HL-60 (cell line): ENCODE data around the gene SCGB1D1.

Experiments used
- DNase-seq, 2 experiments: peaks; one replicate each; pipeline ENCODE4 v3.0.0-alpha.2; 2010 to 2020; ENCODE audit warnings: low read depth in 1 of 2, low spot score in 1 of 2
- H3K27ac ChIP-seq: fragments of 250-450 bp; sonication (Bioruptor Pico); replicated peaks from 2 replicates; pipeline ENCODE4 v1.5.1; 2020; ENCODE audit warnings: mild to moderate bottlenecking, moderate library complexity
- H3K27me3 ChIP-seq: fragments of 250-450 bp; sonication (Bioruptor Pico); 2 replicates; pipeline ENCODE4 v1.5.1; 2021; ENCODE audit warnings: mild to moderate bottlenecking, moderate library complexity; ENCODE audit not compliant: insufficient read depth, poor library complexity, severe bottlenecking
- H3K4me3 ChIP-seq: replicated peaks from 2 replicates; pipeline ENCODE4 v1.5.1; 2011; ENCODE audit warnings: mild to moderate bottlenecking, control low read depth, low read length; ENCODE audit not compliant: insufficient read depth
- GABPA ChIP-seq: IDR thresholded peaks from 2 replicates; pipeline ENCODE4 v1.6.1; 2012; ENCODE audit warnings: low read depth
- POLR2AphosphoS5 ChIP-seq: IDR thresholded peaks from 2 replicates; pipeline ENCODE4 v1.6.1; 2012; ENCODE audit warnings: low read depth
- SPI1 ChIP-seq: IDR thresholded peaks from 2 replicates; pipeline ENCODE4 v1.6.1; 2012; ENCODE audit warnings: low read depth, mild to moderate bottlenecking, borderline replicate concordance
- TF ChIP-seq, protein P1 (sequence below): IDR thresholded peaks from one replicate; pipeline ENCODE4 v1.5.1; 2011; ENCODE audit warnings: low read length, control low read depth, inconsistent platforms; ENCODE audit not compliant: insufficient read depth
- TF ChIP-seq, protein P2 (sequence below): IDR thresholded peaks from 2 replicates; pipeline ENCODE4 v1.6.1; 2012; ENCODE audit warnings: low read depth; ENCODE audit not compliant: insufficient replicate concordance

Gene SCGB1D1

DNA sequence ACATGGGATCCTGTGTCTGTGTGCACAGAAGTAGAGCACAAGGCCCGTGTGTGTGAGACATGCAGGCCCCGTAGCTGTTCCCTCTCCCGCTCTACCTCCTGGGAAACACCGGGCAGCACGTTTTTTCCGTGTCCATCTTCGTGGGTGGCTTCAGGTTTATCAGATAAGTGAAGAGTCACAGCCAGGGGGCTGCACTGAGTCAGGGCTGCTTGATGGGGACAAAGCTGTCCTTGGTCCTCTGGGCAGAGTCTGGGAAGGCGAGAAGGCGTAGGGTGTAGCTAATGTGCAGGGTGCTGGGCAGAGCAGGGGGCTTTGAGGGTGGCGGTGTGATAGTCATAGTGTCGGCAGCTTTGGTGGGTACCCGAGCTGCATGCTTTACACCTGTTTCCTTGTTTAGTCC, 42.5 kb upstream of the SCGB1D1 start:
- no peak overlapping the region for H3K27ac ChIP-seq
- DNase-seq = no peak
- H3K27me3 ChIP-seq = no peaks in the 10 kb centered on the region

DNA sequence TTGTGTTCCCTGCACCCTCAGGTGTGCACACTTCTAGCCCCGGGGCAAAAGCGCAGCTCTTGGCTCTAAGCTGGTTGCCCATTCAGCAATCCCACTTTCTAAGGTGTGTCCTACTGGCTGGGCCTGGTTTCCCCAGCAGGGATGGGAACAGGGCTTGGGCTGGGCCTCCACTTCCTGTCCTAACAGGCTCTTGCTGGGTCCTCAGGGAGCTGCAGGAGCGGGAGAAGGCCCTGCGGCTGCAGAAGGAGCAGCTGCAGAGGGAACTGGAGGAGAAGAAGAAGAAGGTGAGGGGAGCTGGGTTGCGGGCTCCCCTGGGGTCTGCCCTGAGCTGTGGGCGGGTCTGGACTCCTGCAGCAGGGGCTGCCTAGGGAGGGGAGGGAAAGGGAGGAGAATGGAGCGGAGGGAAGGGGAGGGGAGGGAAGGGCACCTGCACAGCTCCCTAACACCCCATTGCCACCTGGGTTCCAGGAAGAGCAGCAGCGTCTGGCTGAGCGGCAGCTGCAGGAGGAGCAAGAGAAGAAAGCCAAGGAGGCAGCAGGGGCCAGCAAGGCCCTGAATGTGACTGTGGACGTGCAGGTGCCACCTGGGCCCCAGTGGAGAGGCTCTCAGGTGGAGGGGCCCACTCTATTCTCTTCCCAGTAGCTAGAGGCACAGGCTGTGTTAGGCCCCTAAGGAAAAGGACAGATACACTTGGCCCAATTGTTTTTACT, 41.6 kb upstream of the SCGB1D1 start:
- TF ChIP-seq GABPA = no peak
- TF ChIP-seq, protein P1, sequence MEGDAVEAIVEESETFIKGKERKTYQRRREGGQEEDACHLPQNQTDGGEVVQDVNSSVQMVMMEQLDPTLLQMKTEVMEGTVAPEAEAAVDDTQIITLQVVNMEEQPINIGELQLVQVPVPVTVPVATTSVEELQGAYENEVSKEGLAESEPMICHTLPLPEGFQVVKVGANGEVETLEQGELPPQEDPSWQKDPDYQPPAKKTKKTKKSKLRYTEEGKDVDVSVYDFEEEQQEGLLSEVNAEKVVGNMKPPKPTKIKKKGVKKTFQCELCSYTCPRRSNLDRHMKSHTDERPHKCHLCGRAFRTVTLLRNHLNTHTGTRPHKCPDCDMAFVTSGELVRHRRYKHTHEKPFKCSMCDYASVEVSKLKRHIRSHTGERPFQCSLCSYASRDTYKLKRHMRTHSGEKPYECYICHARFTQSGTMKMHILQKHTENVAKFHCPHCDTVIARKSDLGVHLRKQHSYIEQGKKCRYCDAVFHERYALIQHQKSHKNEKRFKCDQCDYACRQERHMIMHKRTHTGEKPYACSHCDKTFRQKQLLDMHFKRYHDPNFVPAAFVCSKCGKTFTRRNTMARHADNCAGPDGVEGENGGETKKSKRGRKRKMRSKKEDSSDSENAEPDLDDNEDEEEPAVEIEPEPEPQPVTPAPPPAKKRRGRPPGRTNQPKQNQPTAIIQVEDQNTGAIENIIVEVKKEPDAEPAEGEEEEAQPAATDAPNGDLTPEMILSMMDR = no peak
- TF ChIP-seq, protein P2, sequence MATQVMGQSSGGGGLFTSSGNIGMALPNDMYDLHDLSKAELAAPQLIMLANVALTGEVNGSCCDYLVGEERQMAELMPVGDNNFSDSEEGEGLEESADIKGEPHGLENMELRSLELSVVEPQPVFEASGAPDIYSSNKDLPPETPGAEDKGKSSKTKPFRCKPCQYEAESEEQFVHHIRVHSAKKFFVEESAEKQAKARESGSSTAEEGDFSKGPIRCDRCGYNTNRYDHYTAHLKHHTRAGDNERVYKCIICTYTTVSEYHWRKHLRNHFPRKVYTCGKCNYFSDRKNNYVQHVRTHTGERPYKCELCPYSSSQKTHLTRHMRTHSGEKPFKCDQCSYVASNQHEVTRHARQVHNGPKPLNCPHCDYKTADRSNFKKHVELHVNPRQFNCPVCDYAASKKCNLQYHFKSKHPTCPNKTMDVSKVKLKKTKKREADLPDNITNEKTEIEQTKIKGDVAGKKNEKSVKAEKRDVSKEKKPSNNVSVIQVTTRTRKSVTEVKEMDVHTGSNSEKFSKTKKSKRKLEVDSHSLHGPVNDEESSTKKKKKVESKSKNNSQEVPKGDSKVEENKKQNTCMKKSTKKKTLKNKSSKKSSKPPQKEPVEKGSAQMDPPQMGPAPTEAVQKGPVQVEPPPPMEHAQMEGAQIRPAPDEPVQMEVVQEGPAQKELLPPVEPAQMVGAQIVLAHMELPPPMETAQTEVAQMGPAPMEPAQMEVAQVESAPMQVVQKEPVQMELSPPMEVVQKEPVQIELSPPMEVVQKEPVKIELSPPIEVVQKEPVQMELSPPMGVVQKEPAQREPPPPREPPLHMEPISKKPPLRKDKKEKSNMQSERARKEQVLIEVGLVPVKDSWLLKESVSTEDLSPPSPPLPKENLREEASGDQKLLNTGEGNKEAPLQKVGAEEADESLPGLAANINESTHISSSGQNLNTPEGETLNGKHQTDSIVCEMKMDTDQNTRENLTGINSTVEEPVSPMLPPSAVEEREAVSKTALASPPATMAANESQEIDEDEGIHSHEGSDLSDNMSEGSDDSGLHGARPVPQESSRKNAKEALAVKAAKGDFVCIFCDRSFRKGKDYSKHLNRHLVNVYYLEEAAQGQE = no peak
- no peak for TF ChIP-seq SPI1
- no peak for DNase-seq
- Histone ChIP-seq H3K27ac (no peak overlapping the region), H3K27me3 (no peaks in the 10 kb centered on the region), H3K4me3 (no peak overlapping the region)

More for the DNA sequence above, 42.5 kb upstream of the SCGB1D1 start:
- no peak overlapping the region for H3K4me3 ChIP-seq
- TF ChIP-seq POLR2AphosphoS5 = no peak
- TF ChIP-seq GABPA = no peak
- TF ChIP-seq, protein P1 = no peak
- TF ChIP-seq, protein P2 = no peak
- no peak for TF ChIP-seq SPI1

DNA sequence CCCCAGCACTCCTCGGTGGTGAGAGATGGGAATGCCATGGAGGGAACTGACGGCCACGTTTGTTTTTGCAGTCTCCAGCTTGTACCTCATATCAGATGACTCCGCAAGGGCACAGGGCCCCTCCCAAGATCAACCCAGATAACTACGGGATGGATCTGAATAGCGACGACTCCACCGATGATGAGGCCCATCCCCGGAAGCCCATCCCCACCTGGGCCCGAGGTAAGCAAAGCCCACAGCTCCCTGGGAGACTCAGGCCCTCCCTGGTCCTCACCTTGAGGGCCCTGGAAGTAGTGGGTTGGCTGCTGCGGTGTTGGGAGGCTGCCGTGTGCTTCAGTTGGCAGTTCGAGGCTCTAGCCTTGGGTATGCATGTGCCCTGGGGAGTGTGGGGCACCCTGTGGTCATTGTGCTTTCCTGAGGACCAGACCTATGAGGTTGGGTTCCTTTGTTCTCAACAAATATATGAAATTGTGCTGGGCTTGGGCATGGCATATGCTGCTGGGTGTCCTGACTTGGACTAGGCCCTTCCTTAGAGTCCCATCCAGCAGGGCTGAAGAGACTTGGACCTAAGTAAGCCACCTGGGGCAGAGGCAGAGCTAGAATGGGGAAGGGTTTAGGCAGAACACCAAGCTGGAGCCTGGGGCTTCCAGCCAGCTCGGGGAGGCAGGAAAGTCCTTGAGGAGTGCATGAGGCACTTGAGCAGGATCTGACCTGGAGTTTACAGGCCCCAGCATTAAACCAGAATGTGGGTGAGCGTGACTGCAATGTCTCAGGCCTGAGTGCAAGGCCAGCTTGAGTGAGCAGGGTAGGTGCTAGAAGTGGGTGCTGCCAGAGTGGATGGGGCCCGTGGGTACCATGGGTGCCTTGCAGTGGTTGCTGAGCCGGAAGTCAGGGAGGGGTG, 39.8 kb upstream of the SCGB1D1 start:
- Histone ChIP-seq H3K27me3 (no peaks in the 10 kb centered on the region), H3K4me3 (no peak overlapping the region), H3K27ac (no peak overlapping the region)
- TF ChIP-seq, protein P2 = no peak
- TF ChIP-seq POLR2AphosphoS5 (no peak), SPI1 (no peak)
- TF ChIP-seq, protein P1 = no peak
- DNase-seq = no peak
